ENCODE results near the gene ABHD16B.
"Not testable (repeated sequence)": the region's sequence is repeated elsewhere in the genome, so short reads cannot be mapped to it uniquely, and the experiment has no call there.

Gene ABHD16B

GRCh38 chr20:63847237-63848002 lies 13.9 kb upstream of the ABHD16B start:
- peaks cover 25% of the 10 kb centered on the region for H3K4me1 ChIP-seq (ENCODE audit: control insufficient read depth, insufficient read depth, low read length)
- H3K9me3 ChIP-seq (ENCODE audit: control insufficient read depth, insufficient read depth, low read length), result no peaks in the 10 kb centered on the region
- 0 out of 2 replicates have a peak overlapping the region, but pooled peaks have one; percentile 0 for H3K4me3 ChIP-seq (ENCODE audit: low read depth, low read length)
- no peaks in the 10 kb centered on the region for H3K27me3 ChIP-seq (ENCODE audit: control insufficient read depth, insufficient read depth, low read length)
- no peaks in the 10 kb centered on the region for H3K36me3 ChIP-seq (ENCODE audit: control insufficient read depth, insufficient read depth, low read length)
- H3K27ac ChIP-seq (ENCODE audit: low read depth, low read length), result peak overlapping the region; percentile 89
- H3K9ac ChIP-seq (ENCODE audit: low read depth, low read length), result no peak overlapping the region

GRCh38 chr20:63848003-63848911 lies 13.0 kb upstream of the ABHD16B start:
- Histone ChIP-seq H3K27me3 (ENCODE audit: control insufficient read depth, insufficient read depth, low read length) (no peaks in the 10 kb centered on the region), H3K36me3 (ENCODE audit: control insufficient read depth, insufficient read depth, low read length) (no peaks in the 10 kb centered on the region), H3K4me3 (ENCODE audit: low read depth, low read length) (no peak overlapping the region), H3K27ac (ENCODE audit: low read depth, low read length) (peak overlapping the region; percentile 89), H3K9ac (ENCODE audit: low read depth, low read length) (no peak overlapping the region), H3K4me1 (ENCODE audit: control insufficient read depth, insufficient read depth, low read length) (peaks cover 25% of the 10 kb centered on the region), H3K9me3 (ENCODE audit: control insufficient read depth, insufficient read depth, low read length) (no peaks in the 10 kb centered on the region)

GRCh38 chr20:63850689-63851547 lies 10.4 kb upstream of the ABHD16B start:
- no peak overlapping the region for H3K27ac ChIP-seq (ENCODE audit: low read depth, low read length)
- no peaks in the 10 kb centered on the region for H3K36me3 ChIP-seq (ENCODE audit: control insufficient read depth, insufficient read depth, low read length)
- H3K4me3 ChIP-seq (ENCODE audit: low read depth, low read length), result no peak overlapping the region
- no peaks in the 10 kb centered on the region for H3K9me3 ChIP-seq (ENCODE audit: control insufficient read depth, insufficient read depth, low read length)
- no peak overlapping the region for H3K9ac ChIP-seq (ENCODE audit: low read depth, low read length)
- H3K27me3 ChIP-seq (ENCODE audit: control insufficient read depth, insufficient read depth, low read length), result no peaks in the 10 kb centered on the region
- peaks cover 43% of the 10 kb centered on the region for H3K4me1 ChIP-seq (ENCODE audit: control insufficient read depth, insufficient read depth, low read length)

DNA sequence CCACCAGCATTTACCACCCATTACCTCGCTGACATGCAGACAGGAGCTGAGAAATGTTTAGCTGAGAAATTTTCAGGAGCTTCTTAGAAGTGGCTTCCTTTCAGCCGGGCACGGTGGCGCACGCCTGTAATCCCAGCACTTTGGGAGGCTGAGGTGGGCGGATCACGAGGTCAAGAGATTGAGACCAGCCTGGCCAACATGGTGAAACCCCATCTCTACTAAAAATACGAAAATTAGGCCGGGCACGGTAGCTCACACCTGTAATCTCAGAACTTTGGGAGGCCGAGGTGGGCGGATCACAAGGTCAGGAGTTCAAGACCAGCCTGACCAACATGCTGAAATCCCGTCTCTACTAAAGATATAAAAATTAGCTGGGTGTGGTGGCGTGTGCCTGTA lies 9.8 kb upstream of the ABHD16B start:
- H3K4me1 ChIP-seq (ENCODE audit: control insufficient read depth, insufficient read depth, low read length), result peaks cover 46% of the 10 kb centered on the region
- not testable (repeated sequence) for H3K9me3 ChIP-seq (ENCODE audit: control insufficient read depth, insufficient read depth, low read length); H3K27ac ChIP-seq (ENCODE audit: low read depth, low read length); H3K27me3 ChIP-seq (ENCODE audit: control insufficient read depth, insufficient read depth, low read length); H3K4me3 ChIP-seq (ENCODE audit: low read depth, low read length); H3K9ac ChIP-seq (ENCODE audit: low read depth, low read length); H3K36me3 ChIP-seq (ENCODE audit: control insufficient read depth, insufficient read depth, low read length)

DNA sequence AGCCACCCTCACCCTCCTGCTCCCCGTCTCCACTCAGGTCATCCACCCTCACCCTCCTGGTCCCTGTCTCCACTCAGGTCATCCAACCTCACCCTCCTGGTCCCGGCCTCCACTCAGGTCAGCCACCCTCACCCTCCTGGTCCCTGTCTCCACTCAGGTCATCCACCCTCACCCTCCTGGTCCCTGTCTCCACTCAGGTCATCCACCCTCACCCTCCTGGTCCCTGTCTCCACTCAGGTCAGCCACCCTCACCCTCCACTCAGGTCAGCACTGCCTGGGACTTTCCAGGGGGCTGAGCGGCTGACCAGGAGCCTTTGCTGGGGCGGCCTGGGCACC lies 7.6 kb upstream of the ABHD16B start:
- Histone ChIP-seq H3K4me1 (ENCODE audit: control insufficient read depth, insufficient read depth, low read length) (peaks cover 40% of the 10 kb centered on the region), H3K27ac (ENCODE audit: low read depth, low read length) (peak overlapping the region; percentile 20)
- not testable (repeated sequence) for H3K4me3 ChIP-seq (ENCODE audit: low read depth, low read length); H3K27me3 ChIP-seq (ENCODE audit: control insufficient read depth, insufficient read depth, low read length); H3K9me3 ChIP-seq (ENCODE audit: control insufficient read depth, insufficient read depth, low read length); H3K36me3 ChIP-seq (ENCODE audit: control insufficient read depth, insufficient read depth, low read length); H3K9ac ChIP-seq (ENCODE audit: low read depth, low read length)

GRCh38 chr20:63854069-63854765 lies 7.1 kb upstream of the ABHD16B start:
- Histone ChIP-seq H3K4me1 (ENCODE audit: control insufficient read depth, insufficient read depth, low read length) (peaks cover 45% of the 10 kb centered on the region), H3K9ac (ENCODE audit: low read depth, low read length) (no peak overlapping the region), H3K27ac (ENCODE audit: low read depth, low read length) (peak overlapping the region; percentile 20), H3K36me3 (ENCODE audit: control insufficient read depth, insufficient read depth, low read length) (no peaks in the 10 kb centered on the region), H3K27me3 (ENCODE audit: control insufficient read depth, insufficient read depth, low read length) (no peaks in the 10 kb centered on the region), H3K4me3 (ENCODE audit: low read depth, low read length) (no peak overlapping the region), H3K9me3 (ENCODE audit: control insufficient read depth, insufficient read depth, low read length) (no peaks in the 10 kb centered on the region)

DNA sequence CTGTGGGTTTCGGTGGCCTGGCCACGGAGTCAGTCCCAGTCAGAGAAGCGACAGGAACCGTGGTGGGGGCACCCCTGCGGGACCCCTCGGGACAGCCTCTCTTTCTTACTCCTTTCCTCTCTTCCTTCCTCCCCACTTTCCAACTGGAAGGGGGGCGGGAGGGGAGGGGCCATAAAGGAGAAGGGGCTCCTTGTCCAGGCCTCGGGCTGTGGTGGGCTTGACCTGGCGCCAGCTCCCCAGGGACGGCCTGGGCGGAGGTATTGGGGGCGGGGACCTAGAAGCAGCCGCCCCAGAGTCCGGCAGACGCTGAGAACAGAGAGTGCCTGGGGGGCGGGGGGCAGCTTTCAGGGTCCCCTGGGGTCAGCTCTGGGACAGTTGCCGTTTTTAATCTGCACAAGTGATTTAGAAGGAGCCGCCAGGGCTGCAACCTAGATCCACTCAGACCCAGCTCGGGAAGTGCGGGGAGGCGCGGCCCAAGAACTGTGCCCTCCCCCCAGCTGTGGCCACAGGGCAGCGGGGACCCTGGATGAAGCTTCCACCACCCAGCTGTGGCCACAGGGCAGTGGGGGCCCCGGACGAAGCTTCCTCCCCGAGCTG lies 6.4 kb upstream of the ABHD16B start:
- Histone ChIP-seq H3K27ac (ENCODE audit: low read depth, low read length) (peak overlapping the region; percentile 20), H3K4me3 (ENCODE audit: low read depth, low read length) (peak overlapping the region; percentile 47; the same call in 1 of the 2 replicates), H3K9ac (ENCODE audit: low read depth, low read length) (no peak overlapping the region)

GRCh38 chr20:63855363-63856097 lies 5.8 kb upstream of the ABHD16B start:
- Histone ChIP-seq H3K4me3 (ENCODE audit: low read depth, low read length) (peak overlapping the region; percentile 47; the same call in 1 of the 2 replicates), H3K9ac (ENCODE audit: low read depth, low read length) (no peak overlapping the region), H3K4me1 (ENCODE audit: control insufficient read depth, insufficient read depth, low read length) (peaks cover 51% of the 10 kb centered on the region)

More for the DNA sequence above, 6.4 kb upstream of the ABHD16B start:
- Histone ChIP-seq H3K36me3 (ENCODE audit: control insufficient read depth, insufficient read depth, low read length) (no peaks in the 10 kb centered on the region), H3K4me1 (ENCODE audit: control insufficient read depth, insufficient read depth, low read length) (peaks cover 48% of the 10 kb centered on the region), H3K9me3 (ENCODE audit: control insufficient read depth, insufficient read depth, low read length) (no peaks in the 10 kb centered on the region), H3K27me3 (ENCODE audit: control insufficient read depth, insufficient read depth, low read length) (no peaks in the 10 kb centered on the region)

GRCh38 chr20:63856098-63856511 lies 5.2 kb upstream of the ABHD16B start:
- Histone ChIP-seq H3K9ac (ENCODE audit: low read depth, low read length) (no peak overlapping the region), H3K27ac (ENCODE audit: low read depth, low read length) (no peak overlapping the region), H3K36me3 (ENCODE audit: control insufficient read depth, insufficient read depth, low read length) (peaks cover under 1% of the 10 kb centered on the region; the same call in 1 of the 2 replicates), H3K27me3 (ENCODE audit: control insufficient read depth, insufficient read depth, low read length) (no peaks in the 10 kb centered on the region), H3K4me3 (ENCODE audit: low read depth, low read length) (peak overlapping the region; percentile 47; the same call in 1 of the 2 replicates), H3K9me3 (ENCODE audit: control insufficient read depth, insufficient read depth, low read length) (no peaks in the 10 kb centered on the region), H3K4me1 (ENCODE audit: control insufficient read depth, insufficient read depth, low read length) (peaks cover 53% of the 10 kb centered on the region)

More at GRCh38 chr20:63855363-63856097, 5.8 kb upstream of the ABHD16B start:
- Histone ChIP-seq H3K9me3 (ENCODE audit: control insufficient read depth, insufficient read depth, low read length) (no peaks in the 10 kb centered on the region), H3K27me3 (ENCODE audit: control insufficient read depth, insufficient read depth, low read length) (no peaks in the 10 kb centered on the region), H3K36me3 (ENCODE audit: control insufficient read depth, insufficient read depth, low read length) (no peaks in the 10 kb centered on the region), H3K27ac (ENCODE audit: low read depth, low read length) (peak overlapping the region; percentile 12)
